ENCODE data around the gene DNAH12. TPM values are rescaled to one million over a fixed set of nuclear protein-coding genes. Genes with fewer than 3 reads are reported as not detected.

The DNAH12 gene
- total RNA-seq, 5 donors from 2014 or later (not counting 1 experiment from before 2014, with no cell fraction given), result 0.12 to 0.39 (median 0.25) TPM

DNA sequence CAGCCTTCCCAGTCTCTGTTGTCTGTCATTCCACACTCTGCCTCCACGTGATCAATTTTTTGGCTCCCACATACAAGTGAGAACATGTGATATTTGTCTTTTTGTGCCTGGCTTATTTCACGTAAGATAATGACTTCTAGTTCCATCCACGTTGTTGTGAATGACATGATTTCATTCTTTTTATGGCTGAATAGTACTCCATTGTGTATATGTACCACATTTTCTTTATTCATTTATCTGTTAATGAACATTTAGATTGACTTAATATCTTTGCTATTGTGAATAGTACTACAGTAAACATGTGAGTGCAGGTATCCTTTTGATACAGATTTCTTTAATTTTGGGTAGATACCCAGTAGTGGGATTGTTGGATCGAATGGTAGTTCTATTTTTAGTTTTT, 283.0 kb downstream of the DNAH12 start:
- no peak overlapping the region for H3K27ac Mint-ChIP-seq
- CTCF ChIA-PET, result no interaction called here

DNA sequence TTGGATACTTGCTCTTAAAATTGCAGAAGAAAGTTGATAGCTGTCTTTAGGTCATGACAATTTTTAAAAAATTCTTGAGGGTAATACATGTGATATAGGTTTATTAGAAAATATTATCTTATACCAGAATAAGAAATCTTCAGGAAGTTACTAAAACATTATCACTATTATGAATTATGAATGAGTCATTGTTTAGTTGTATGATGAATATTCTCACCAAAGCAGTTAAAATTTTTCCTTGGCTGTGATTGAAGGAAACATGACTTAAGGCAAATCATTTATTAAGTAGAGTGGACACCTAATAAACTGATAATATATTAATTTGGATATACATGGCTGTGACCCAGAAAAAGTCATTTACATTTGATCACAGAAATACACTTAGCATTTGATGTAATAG, 286.5 kb downstream of the DNAH12 start:
- no peaks in the 10 kb centered on the region for H3K9me3 ChIP-seq
- no peaks in the 10 kb centered on the region for H3K27me3 ChIP-seq (replicated peaks in 1 of 2; ENCODE audit: control insufficient read depth in 2 of 2, extremely low read depth in 1 of 2, insufficient read depth in 2 of 2, low read length in 1 of 2)
- no peaks in the 10 kb centered on the region for H3K27me3 Mint-ChIP-seq
- H3K36me3 ChIP-seq (ENCODE audit: control insufficient read depth in 2 of 2, extremely low read depth in 1 of 2, insufficient read depth in 1 of 2, low read length in 1 of 2), result peaks cover 13 to 39% of the 10 kb centered on the region in 2 donors
- no peaks in the 10 kb centered on the region for H3K4me1 ChIP-seq (ENCODE audit: control insufficient read depth in 1 of 2, extremely low read depth in 1 of 2, insufficient read depth in 2 of 2, low read length in 2 of 2)
- ChIA-PET POLR2A (no interaction called here), CTCF (no interaction called here)
- ATAC-seq (replicated peaks in 1 of 4), result no peak
- H3K4me3 ChIP-seq (ENCODE audit: control insufficient read depth in 1 of 2, extremely low read depth in 1 of 2, low read length in 1 of 2), result no peak overlapping the region
- peaks cover 0 to 2% (median 0%) of the 10 kb centered on the region in 3 donors for H3K9me3 Mint-ChIP-seq
- DNase-seq, result no peak
- H3K27ac ChIP-seq (ENCODE audit: low read length), result no peak overlapping the region
- H3K36me3 Mint-ChIP-seq, result peaks cover 50% of the 10 kb centered on the region
- no peak overlapping the region for H3K4me3 Mint-ChIP-seq
- no peak overlapping the region for H3K27ac Mint-ChIP-seq
- no peaks in the 10 kb centered on the region for H3K4me1 Mint-ChIP-seq

More for the DNA sequence above, 283.0 kb downstream of the DNAH12 start:
- Mint-ChIP-seq H3K36me3 (peaks cover 71% of the 10 kb centered on the region), H3K27me3 (no peaks in the 10 kb centered on the region), H3K9me3 (peaks cover 0 to 9% (median 7%) of the 10 kb centered on the region in 3 donors), H3K4me3 (no peak overlapping the region), H3K4me1 (no peaks in the 10 kb centered on the region)
- POLR2A ChIA-PET, result no interaction called here
- Histone ChIP-seq H3K9me3 (no peaks in the 10 kb centered on the region), H3K36me3 (ENCODE audit: control insufficient read depth in 2 of 2, extremely low read depth in 1 of 2, insufficient read depth in 1 of 2, low read length in 1 of 2) (peaks cover 13 to 39% of the 10 kb centered on the region in 2 donors), H3K4me1 (ENCODE audit: control insufficient read depth in 1 of 2, extremely low read depth in 1 of 2, insufficient read depth in 2 of 2, low read length in 2 of 2) (no peaks in the 10 kb centered on the region), H3K27ac (ENCODE audit: low read length) (no peak overlapping the region), H3K4me3 (ENCODE audit: control insufficient read depth in 1 of 2, extremely low read depth in 1 of 2, low read length in 1 of 2) (no peak overlapping the region), H3K27me3 (replicated peaks in 1 of 2; ENCODE audit: control insufficient read depth in 2 of 2, extremely low read depth in 1 of 2, insufficient read depth in 2 of 2, low read length in 1 of 2) (no peaks in the 10 kb centered on the region)
- WGBS (ENCODE audit: insufficient coverage), result no CpG with 5 or more reads among the region's 4 CpGs
- no peak for DNase-seq
- ATAC-seq (replicated peaks in 1 of 4), result no peak

DNA sequence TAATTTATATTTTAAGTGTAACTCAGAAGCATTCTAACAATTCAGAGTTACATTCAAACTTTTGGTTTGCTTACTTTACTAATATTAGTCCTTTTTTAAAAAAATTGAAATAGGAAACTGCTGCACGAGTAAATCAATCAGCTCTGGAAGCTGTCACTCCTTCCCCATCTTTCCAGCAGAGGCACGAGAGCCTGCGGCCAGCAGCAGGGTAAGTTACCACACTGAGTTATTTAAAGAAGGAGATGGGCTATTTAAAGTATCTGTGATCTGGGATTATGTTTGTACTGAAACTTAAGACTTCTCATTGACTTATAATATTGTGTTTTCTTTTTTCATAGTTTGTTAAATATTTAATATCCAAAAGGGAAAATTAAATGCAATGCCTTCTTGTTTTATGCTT, 287.3 kb downstream of the DNAH12 start:
- Mint-ChIP-seq H3K36me3 (peaks cover 49% of the 10 kb centered on the region), H3K9me3 (no peaks in the 10 kb centered on the region), H3K27ac (no peak overlapping the region), H3K4me3 (no peak overlapping the region), H3K4me1 (no peaks in the 10 kb centered on the region), H3K27me3 (no peaks in the 10 kb centered on the region)
- no peak for ATAC-seq (replicated peaks in 1 of 4)
- Histone ChIP-seq H3K27me3 (replicated peaks in 1 of 2; ENCODE audit: control insufficient read depth in 2 of 2, extremely low read depth in 1 of 2, insufficient read depth in 2 of 2, low read length in 1 of 2) (no peaks in the 10 kb centered on the region), H3K4me3 (ENCODE audit: control insufficient read depth in 1 of 2, extremely low read depth in 1 of 2, low read length in 1 of 2) (no peak overlapping the region), H3K36me3 (ENCODE audit: control insufficient read depth in 2 of 2, extremely low read depth in 1 of 2, insufficient read depth in 1 of 2, low read length in 1 of 2) (peaks cover 13 to 44% of the 10 kb centered on the region in 2 donors), H3K4me1 (ENCODE audit: control insufficient read depth in 1 of 2, extremely low read depth in 1 of 2, insufficient read depth in 2 of 2, low read length in 2 of 2) (no peaks in the 10 kb centered on the region), H3K27ac (ENCODE audit: low read length) (no peak overlapping the region), H3K9me3 (no peaks in the 10 kb centered on the region)
- no CpG with 5 or more reads among the region's 3 CpGs for WGBS (ENCODE audit: insufficient coverage)
- POLR2A ChIA-PET, result no interaction called here
- DNase-seq, result no peak
- CTCF ChIA-PET, result no interaction called here

DNA sequence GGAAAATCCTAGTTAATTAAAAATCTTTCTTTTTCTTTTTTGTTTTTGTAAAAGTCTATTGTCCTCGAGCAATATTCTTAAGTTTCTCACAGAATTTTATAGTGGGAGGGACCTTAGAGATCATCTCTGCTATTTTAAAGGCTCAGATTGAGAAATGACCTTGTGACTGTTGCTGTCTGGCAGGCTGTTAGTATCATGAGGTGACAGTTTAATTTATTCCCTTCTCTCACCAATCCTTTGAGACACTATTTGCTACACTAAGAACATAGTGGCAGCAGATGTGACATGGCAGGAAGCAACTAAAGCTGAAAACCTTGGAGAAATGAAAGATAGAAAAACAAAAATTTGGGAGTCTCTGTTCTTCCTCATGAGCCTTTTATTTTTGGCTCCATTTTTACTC, 291.7 kb downstream of the DNAH12 start:
- no peaks in the 10 kb centered on the region for H3K27me3 Mint-ChIP-seq
- no peak overlapping the region for H3K4me3 Mint-ChIP-seq
- no peak for DNase-seq
- Histone ChIP-seq H3K4me3 (ENCODE audit: control insufficient read depth in 1 of 2, extremely low read depth in 1 of 2, low read length in 1 of 2) (no peak overlapping the region), H3K27me3 (replicated peaks in 1 of 2; ENCODE audit: control insufficient read depth in 2 of 2, extremely low read depth in 1 of 2, insufficient read depth in 2 of 2, low read length in 1 of 2) (no peaks in the 10 kb centered on the region), H3K36me3 (ENCODE audit: control insufficient read depth in 2 of 2, extremely low read depth in 1 of 2, insufficient read depth in 1 of 2, low read length in 1 of 2) (peaks cover 0 to 39% of the 10 kb centered on the region in 2 donors), H3K4me1 (ENCODE audit: control insufficient read depth in 1 of 2, extremely low read depth in 1 of 2, insufficient read depth in 2 of 2, low read length in 2 of 2) (no peaks in the 10 kb centered on the region), H3K27ac (ENCODE audit: low read length) (no peak overlapping the region), H3K9me3 (no peaks in the 10 kb centered on the region)
- ATAC-seq (replicated peaks in 1 of 4), result no peak
- POLR2A ChIA-PET, result interaction anchor here (0.5 to 0.6 kb wide), 3 partner anchors 16 to 965 kb away, joined by 4 to 9 read pairs (median 7); no protein-coding TSS in a partner anchor
- H3K4me1 Mint-ChIP-seq, result no peaks in the 10 kb centered on the region
- WGBS (ENCODE audit: insufficient coverage), result no CpG with 5 or more reads among the region's 1 CpG
- H3K27ac Mint-ChIP-seq, result no peak overlapping the region
- CTCF ChIA-PET, result interaction anchor here in 1 of 2 donors (0.6 kb wide), 1 partner anchor 28 kb away, joined by 5 read pairs; no protein-coding TSS in a partner anchor
- H3K9me3 Mint-ChIP-seq, result no peaks in the 10 kb centered on the region
- peaks cover 41% of the 10 kb centered on the region for H3K36me3 Mint-ChIP-seq

DNA sequence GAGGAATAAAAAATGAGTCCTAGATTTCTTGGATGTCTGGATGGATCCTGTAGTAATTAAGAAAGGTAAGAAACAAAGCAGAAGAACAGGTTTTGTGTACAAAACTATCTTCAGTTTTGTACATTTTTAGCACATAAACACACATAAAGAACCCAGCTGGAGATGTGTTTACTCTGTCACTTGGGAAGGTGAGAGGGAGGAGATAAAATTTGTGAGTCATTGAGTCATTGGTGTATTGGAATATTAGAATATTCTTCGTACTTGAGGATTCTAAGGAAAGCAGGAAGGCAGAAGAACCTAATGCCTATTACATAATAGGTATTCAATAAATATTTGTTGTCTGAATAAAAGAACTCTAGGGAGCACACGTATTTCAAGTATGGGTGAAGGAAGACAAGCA, 299.2 kb downstream of the DNAH12 start:
- POLR2A ChIA-PET, result no interaction called here
- CTCF ChIA-PET, result no interaction called here
- Histone ChIP-seq H3K4me1 (ENCODE audit: control insufficient read depth in 1 of 2, extremely low read depth in 1 of 2, insufficient read depth in 2 of 2, low read length in 2 of 2) (no peaks in the 10 kb centered on the region), H3K36me3 (ENCODE audit: control insufficient read depth in 2 of 2, extremely low read depth in 1 of 2, insufficient read depth in 1 of 2, low read length in 1 of 2) (peaks cover 0 to 60% of the 10 kb centered on the region in 2 donors), H3K27ac (ENCODE audit: low read length) (no peak overlapping the region), H3K9me3 (no peaks in the 10 kb centered on the region), H3K4me3 (ENCODE audit: control insufficient read depth in 1 of 2, extremely low read depth in 1 of 2, low read length in 1 of 2) (no peak overlapping the region), H3K27me3 (replicated peaks in 1 of 2; ENCODE audit: control insufficient read depth in 2 of 2, extremely low read depth in 1 of 2, insufficient read depth in 2 of 2, low read length in 1 of 2) (no peaks in the 10 kb centered on the region)
- DNase-seq (no peak), ATAC-seq (replicated peaks in 1 of 4) (no peak)
- Mint-ChIP-seq H3K4me3 (no peak overlapping the region), H3K27me3 (no peaks in the 10 kb centered on the region), H3K36me3 (peaks cover 73% of the 10 kb centered on the region), H3K27ac (no peak overlapping the region), H3K4me1 (no peaks in the 10 kb centered on the region), H3K9me3 (no peaks in the 10 kb centered on the region)
- WGBS (ENCODE audit: insufficient coverage), result no CpG with 5 or more reads among the region's 2 CpGs

Other genes starting within 250 kb of the DNAH12 start
- gene PDE12, start 11.9 kb upstream of the DNAH12 start, total RNA-seq, result 10 to 100 TPM; 23.0 to 32.5 (median 26.7) TPM
- 10 to 100 TPM; 44.7 to 71.5 (median 47.3) TPM for gene ARF4, start 53.0 kb upstream of the DNAH12 start, total RNA-seq
- gene DENND6A, start 148.7 kb upstream of the DNAH12 start, total RNA-seq, result 10 to 100 TPM; 31.6 to 58.9 (median 35.6) TPM
- gene SLMAP, start 212.0 kb upstream of the DNAH12 start, total RNA-seq, result 10 to 100 TPM; 57.4 to 78.8 (median 72.3) TPM